ENCODE measurements around the gene SEC23A. TPM values are rescaled to one million over a fixed set of nuclear protein-coding genes. Genes with fewer than 3 reads are reported as not detected.

SEC23A gene
- total RNA-seq = 178 and 240 TPM in 2 replicates

GRCh38 chr14:39102969-39103957 is at the start of gene SEC23A:
Gene SEC23A, minus strand, starts transcription at chr14:39103235. Its CDS starts 7,117 bp downstream, at chr14:39096118.

GRCh38 chr14:39114073-39114838 is 11.2 kb upstream of the SEC23A start, which contains the start of gene GEMIN2:
Gene GEMIN2, plus strand, starts transcription at chr14:39114323. Its CDS starts 16 bp downstream, at chr14:39114339.

Other genes with a start within 250 kb of the SEC23A start
- gene GEMIN2, start 11.1 kb upstream of the SEC23A start, total RNA-seq = 14.7 and 18.4 TPM in 2 replicates
- 19.3 and 22.0 TPM in 2 replicates for gene TRAPPC6B, start 67.1 kb upstream of the SEC23A start, total RNA-seq
- gene PNN, start 72.0 kb upstream of the SEC23A start, total RNA-seq = 9.4 and 13.3 TPM in 2 replicates
- gene MIA2, start 130.7 kb upstream of the SEC23A start, total RNA-seq = 8.8 and 15.7 TPM in 2 replicates